ENCODE results near the gene MUC6.

MUC6 gene

DNA sequence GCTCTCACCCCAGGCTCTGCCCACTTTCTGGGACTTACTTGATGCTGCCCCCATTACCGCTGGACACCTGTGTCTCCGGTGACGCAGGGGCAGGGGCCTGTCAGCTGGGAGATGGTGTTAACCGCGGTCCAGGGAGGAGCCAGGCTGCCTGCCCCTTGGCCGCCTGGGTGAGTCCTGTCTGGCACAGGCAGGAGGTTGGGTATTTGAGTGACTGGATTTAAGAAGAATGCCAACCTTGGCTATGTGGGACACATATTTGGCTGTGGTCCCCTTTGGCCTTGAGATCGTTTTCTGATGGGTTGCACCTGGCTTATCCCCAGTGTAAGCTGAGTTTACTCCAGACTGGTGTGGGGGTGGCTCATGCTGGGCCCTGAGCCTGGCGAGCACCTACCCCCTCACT is 2.5 kb downstream of the MUC6 start:
- no peak for DNase-seq

- no peak for DNase-seq
These were observed 3.3 kb downstream of the MUC6 start for GRCh38 chr11:1033016-1033798.

GRCh38 chr11:1032310-1032891 is 4.1 kb downstream of the MUC6 start:
- no peak for DNase-seq

DNA sequence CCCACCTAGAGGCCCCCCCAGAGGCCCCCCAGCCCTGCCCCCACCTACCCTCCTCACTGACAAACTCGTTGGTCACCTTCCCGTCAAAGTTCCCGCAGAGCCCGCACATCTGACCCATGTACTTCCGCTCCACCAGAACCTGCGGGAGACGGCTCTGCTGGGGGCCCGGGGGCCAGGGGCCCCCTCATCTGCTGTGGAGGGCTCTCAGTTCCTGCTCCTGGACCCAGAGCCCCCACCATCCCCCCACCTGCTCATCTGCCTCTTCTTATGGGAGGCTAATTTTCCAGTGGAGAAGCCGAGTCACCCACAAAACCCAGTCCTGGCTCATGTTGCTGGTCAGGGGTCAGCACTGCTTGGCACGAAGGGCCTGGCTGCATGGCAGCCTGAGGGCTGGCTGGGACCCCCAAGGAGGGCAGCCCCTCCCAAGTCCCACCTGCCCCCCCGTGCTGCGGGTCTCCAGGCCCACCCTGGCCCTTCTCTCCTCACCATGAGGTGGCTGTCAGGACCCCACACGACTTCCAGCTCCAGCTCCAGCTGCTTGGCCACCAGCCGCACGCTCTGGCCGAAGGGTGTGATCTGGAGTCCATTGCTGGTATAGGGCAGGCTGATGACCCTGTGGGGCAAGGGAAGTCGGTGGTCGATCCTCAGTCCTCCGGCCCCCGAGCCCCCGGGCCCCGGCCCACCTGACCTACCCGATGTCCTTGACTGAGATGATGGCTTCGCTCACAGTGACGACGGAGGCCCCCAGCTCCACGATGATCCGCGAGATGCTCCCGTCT is 5.2 kb downstream of the MUC6 start:
- DNase-seq: no peak

GRCh38 chr11:1030556-1030955 is 6.0 kb downstream of the MUC6 start:
- DNase-seq: no peak

DNA sequence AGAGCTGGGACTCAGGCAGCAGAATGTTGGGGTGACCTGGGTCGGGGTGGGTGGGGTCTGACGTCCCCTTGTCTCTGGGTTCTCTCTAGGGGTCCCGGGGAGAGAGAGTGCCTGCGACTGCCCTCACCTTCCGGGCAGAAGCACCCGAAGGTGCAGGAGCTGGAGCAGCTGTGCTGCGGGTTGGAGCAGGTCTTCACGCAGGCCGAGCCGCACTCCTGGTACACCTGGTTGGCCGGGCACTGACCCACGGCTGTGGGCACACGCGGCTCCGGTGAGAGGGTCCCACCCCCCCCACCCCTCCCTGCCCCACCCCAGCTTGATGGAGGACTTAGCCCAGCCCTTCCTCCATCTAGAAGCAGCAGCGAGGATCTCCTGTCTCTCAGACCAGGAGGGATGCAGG is 6.4 kb downstream of the MUC6 start:
- DNase-seq: no peak

- no peak for DNase-seq
These were observed 6.9 kb downstream of the MUC6 start for GRCh38 chr11:1029654-1030053.

- no peak for DNase-seq
These were observed 7.5 kb downstream of the MUC6 start for GRCh38 chr11:1029051-1029450.

- no peak for DNase-seq
These were observed 7.9 kb downstream of the MUC6 start for GRCh38 chr11:1028616-1029015.

GRCh38 chr11:1028291-1028540 is 8.3 kb downstream of the MUC6 start:
- DNase-seq: no peak

GRCh38 chr11:1027483-1028290 is 8.8 kb downstream of the MUC6 start:
- no peak for DNase-seq

DNA sequence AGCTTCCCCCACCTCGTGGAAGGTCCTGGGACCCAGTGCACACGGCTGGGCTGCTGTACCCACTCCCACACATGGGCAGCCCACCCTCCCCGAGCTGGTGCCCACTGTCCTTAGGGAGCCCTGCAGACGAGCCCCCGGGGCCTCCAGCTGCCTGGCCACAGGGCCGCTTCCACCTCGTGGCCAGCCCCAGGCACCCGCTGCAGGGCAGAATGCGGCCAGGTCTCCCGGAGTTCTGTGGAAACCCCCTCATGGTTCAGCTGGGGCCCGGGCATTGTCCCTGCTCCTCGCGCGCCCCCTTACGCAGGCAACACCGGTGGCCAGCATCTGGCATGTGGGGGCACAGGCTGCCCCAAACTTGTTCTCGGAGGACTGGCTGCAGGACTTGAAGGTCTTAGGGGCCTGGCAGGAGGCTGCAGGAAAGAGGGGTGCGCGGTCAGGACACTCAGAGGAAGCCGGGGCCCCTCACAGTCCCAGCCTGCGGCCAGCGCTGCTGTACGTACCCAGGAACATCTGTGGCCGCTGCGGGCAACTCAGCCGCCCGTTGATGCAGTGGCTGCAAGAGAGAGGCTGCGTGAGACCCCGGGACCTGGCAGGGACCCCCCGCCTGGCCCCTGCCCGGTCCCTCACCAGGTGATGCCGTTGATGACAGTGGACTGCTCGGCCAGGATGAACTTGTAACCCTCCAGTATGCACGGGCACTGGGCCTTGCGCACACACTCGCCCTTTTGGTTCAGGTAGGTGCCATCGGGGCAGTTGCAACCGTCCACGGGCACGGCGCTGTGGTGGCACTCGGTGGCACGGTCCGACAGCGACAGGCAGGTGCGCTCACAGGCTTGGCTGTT is 9.7 kb downstream of the MUC6 start:
- no peak for DNase-seq

DNA sequence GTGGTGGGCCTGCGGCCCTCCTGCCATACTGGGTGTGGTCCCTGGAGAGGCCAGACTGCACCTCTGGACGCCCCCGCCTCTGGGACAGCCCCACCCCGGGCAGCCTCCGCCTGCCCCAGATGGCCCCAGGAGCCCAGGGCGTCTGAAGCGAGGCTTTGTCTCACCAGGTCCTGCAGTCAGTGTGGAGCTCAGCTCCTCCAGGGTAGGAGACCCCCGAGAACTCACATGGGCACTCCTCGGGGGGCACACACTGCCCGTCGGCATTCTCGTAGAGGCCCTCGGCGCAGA is 10.4 kb downstream of the MUC6 start:
- no peak for DNase-seq

DNA sequence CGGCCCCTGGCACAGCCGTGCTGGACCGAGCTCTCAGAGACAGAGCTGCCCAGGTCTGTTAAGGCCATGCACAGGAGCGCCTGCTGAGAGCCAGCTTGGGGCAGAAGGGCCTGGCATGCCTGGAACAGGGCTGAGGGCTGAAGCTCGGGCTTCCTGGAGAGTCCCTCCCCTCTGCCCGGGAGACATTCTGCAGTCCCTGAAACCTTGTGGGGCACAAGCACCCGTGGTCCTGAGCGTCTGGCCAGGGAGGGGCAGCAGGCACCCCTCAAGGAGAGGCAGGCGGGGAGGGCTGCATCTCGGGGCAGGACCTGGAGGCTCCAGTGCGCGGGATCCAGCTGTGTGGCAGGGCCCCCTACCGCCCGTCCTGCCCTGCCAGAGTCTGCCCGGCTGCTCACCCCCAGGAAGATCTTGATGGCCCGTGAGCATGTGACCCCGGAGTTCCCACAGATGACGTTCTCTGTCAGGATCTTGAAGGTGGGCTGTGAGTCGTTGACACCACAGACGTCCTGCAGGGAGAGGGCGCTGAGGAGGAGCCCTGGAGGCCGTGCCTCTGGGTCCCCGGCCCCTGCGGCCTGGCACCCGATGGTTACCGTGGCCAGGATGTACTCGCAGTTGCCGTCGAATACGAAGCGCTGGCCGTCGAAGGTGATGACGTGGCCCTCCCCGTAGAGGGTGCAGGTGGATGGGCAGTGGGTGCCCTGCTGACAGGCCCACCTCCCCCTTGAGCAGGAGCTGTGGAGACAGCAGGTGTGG is 10.9 kb downstream of the MUC6 start:
- no peak for DNase-seq

DNA sequence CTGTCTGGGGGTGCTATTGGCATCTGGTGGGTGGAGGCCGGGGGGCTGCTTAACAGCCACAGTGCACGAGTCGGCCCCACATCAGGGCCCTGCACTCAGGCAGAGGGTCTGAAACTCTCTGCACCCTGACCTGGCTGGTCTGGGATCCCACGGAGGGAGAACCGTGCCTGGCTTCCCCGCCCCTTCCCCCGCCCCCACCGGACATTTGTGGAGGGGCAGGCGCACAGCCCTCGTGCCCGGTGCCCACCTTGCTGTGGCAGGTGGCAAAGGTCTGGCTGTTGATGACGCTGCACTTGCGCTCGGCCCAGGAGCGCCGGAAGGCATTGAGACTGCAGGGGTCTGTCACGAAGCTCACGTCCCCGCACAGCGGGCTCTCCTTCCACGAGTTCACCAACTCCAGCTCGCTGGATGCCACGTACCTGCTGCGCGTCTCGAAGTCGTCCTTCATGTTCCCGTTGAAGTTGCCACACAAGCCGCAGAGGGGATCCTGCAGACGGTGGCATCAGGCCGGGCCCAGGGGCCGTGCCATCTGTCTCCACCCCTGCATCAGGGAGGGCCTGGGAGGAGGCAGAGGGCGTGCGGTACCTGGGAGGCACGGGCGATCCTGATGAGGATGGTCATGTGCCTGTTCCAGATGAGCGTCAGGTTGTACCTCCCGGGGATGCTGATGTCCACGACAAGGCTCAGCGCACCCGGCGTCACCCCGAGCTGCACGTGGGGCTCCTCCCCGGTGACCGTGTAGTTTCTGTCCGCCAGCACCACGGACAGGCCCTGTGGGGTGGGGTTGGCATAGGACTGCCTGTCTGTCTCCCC is 11.7 kb downstream of the MUC6 start:
- no peak for DNase-seq

DNA sequence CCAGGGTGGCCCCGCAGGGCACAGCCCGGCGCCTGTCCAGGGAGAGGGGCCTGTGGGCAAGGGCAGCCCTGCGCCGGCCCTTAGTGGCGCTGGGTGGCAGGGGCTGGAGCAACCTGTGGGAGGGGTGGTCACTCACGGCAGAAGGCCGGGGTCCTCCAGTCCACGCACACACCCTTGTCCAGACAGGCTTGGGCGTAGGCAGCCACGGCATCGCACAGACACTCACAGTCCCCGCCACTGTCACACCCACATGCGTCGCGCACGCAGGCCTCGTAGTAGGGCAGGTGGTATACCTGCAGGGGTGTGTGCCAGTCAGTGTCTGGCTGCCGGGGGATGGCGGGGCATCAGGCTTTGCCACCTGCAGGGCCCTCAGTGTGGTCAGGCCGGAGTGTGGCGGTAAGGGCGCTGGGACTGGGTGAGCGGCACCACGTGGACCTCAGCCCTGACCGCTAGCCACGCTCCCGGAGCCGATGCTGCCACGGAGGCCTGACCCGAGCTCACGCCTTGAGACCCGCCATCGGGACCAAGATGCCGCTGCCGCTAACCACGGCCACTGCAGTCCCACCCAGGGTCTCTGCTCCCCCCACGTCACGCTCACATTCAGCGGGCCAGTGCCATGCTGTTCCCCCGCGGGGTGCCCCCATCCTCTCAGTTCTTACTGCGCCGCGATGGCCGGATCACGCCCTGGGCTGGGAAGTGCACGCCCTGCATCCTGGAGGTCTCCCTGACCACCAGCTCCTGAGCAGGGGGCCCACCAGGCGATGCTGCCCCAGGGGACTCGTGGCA is 12.5 kb downstream of the MUC6 start:
- DNase-seq: no peak

DNA sequence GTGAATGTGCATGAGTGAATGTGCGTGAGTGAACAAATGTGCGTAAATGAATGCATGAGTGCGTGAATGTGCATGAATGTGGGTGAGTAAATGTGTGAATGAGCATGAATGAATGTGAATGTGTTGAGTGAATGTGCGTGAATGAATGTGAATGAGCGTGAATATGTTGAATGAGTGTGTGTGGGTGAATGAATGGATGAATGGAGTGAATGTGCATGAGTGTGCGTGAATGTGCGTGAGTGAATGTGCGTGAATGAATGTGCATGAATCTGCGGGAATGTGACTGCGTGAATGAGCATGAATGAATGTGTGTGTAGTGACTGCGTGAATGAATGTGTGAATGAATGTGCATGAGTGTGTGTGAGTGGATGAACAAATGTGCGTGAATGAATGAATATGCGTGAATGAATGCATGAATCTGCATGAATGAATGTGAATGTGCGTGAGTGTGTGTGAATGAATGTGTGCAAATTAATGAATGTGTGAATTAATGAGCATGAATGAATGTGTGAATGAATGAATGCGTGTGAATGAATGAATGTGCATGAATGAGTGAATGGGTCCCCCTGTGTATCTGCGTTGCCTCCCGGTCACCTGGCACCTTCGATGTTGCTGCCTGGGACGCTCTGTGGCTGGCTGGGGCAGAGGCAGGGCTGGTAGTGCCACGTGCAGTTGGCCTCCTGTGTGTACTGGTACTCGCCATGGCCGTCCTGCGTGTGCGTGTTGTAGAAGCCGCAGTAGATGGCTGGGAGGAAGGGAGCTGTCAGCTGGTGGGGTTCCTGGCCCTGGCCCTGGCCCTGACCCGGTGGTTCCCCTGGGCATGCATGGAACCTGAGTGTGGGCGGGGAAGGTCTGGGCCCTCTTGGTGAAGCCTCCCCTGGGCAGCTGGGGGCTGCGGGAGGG is 13.4 kb downstream of the MUC6 start:
- no peak for DNase-seq

DNA sequence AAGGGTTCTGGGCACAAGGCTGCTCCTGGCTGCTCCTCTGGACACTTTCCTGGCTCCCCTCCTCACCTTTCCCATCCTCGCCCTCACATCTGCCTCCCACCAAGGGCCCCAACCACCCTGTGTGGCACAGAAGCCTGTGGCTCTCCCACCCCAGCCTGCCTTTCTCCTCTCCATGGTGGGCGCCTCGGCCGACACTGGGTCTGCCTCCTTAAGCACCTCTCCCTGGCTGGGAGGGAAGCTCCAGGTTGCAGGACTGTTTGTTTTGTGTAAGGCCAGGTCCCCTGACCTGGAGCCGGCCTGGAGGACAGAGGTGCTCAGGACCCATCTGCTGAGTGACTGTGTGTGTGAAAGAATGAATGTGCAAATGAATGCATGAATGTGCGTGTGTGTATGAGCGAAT is 14.1 kb downstream of the MUC6 start:
- no peak for DNase-seq

- no peak for DNase-seq
These were observed 16.2 kb downstream of the MUC6 start for GRCh38 chr11:1020211-1020905.

Data from retina (tissue), 1 donor.